GM12892 (cell line): Measurements from ENCODE around the gene PAPPA.

ENCODE experiments used
- DNase-seq: peaks from one replicate; pipeline ENCODE4 v3.0.0; 2011; ENCODE audit not compliant: insufficient read length
- FAIRE-seq: peaks from 2 replicates; lab custom pipeline; 2011; peaks lifted over from hg19 to GRCh38; lab: Jason Lieb, UNC
- POLR2A ChIP-seq: IDR thresholded peaks from 2 replicates; pipeline ENCODE4 v1.6.1; 2011; ENCODE audit warnings: low read depth, low read length, control low read depth
- POLR2AphosphoS5 ChIP-seq: IDR thresholded peaks from 2 replicates; pipeline ENCODE4 v1.6.1; 2011; ENCODE audit warnings: low read depth, low read length, control low read depth
- TAF1 ChIP-seq: IDR thresholded peaks from 2 replicates; pipeline ENCODE4 v1.6.1; 2011; ENCODE audit warnings: low read depth, mild to moderate bottlenecking, control low read depth, low read length, borderline replicate concordance

The PAPPA gene

GRCh38 chr9:116271340-116271739 is 117.7 kb downstream of the PAPPA start:
- no peak for TF ChIP-seq TAF1
- TF ChIP-seq POLR2A, result no peak
- no peak for TF ChIP-seq POLR2AphosphoS5
- DNase-seq, result no peak
- FAIRE-seq, result no peak

GRCh38 chr9:116271991-116272390 is 118.4 kb downstream of the PAPPA start:
- TF ChIP-seq POLR2AphosphoS5 (no peak), POLR2A (no peak), TAF1 (no peak)
- no peak for FAIRE-seq
- DNase-seq, result no peak

DNA sequence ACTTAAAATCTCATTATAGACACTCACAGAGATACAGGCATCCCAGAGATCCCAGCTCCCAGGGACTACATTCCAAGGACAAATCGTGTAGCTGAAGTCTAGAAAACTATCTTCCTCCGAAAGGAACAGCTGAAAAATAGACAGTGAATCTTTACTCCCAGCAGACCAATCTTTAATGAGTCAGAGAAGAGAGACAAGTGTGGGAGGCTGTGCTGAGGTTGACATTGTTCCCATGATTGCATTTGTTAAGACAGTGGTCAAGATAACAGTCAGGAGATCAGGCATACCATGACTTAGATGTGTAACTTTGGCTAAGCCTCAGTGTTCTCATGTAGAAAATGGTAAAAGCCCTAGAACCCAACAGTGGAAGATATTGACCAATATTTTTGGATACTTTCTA is 120.7 kb downstream of the PAPPA start:
- no peak for TF ChIP-seq POLR2AphosphoS5
- no peak for TF ChIP-seq TAF1
- no peak for TF ChIP-seq POLR2A
- no peak for DNase-seq
- no peak for FAIRE-seq

- no peak for FAIRE-seq
- TF ChIP-seq TAF1 (no peak), POLR2AphosphoS5 (no peak), POLR2A (no peak)
Measured at GRCh38 chr9:116275418-116276195, 122.0 kb downstream of the PAPPA start.

DNA sequence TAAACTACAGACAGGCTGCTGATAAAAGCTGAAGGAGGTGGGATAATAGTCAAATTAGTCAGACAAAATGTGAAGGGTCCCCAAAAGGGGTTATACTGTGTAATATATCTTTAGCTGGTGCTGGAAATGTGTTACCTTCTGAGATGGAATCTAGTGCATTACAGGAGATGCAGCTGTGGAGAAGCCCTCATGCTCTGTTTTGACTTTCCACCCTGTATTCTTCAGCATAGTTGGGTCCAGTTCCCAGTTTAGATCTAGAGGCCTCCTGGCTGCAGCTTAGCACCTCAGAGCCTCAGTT is 122.6 kb downstream of the PAPPA start:
- DNase-seq, result no peak
- TF ChIP-seq TAF1 (no peak), POLR2AphosphoS5 (no peak), POLR2A (no peak)
- FAIRE-seq, result no peak

More at GRCh38 chr9:116275418-116276195, 122.0 kb downstream of the PAPPA start:
- DNase-seq, result no peak

DNA sequence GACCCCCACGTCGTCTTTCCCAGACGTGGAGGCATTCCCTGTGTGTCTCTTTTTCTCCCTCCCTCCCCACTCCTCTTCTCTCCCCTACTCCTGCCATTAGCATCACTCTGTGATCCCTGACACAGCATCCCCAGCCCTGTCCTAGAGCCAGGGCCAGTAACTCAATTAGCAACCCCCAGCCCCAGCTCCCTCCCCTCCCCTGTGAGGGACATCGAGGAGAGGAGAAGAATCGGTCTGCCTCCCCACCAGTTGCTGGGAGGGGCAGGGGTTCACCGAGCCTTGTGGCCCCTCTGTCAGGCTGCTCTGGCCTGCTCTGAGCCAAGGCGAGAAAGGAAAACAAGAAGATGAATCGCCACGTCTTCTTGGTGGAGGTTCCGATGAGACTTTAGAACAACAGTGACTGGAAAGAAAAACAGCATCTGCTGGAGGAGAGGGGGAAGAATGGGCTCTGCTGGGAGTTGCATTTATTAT is 123.1 kb downstream of the PAPPA start:
- TF ChIP-seq POLR2A (no peak), TAF1 (no peak), POLR2AphosphoS5 (no peak)
- FAIRE-seq (no peak), DNase-seq (no peak)

GRCh38 chr9:116278326-116278725 is 124.7 kb downstream of the PAPPA start:
- TF ChIP-seq TAF1, result no peak
- no peak for TF ChIP-seq POLR2AphosphoS5
- TF ChIP-seq POLR2A, result no peak
- no peak for DNase-seq
- FAIRE-seq, result no peak

GRCh38 chr9:116279230-116279629 is 125.6 kb downstream of the PAPPA start:
- no peak for FAIRE-seq
- DNase-seq, result no peak
- TF ChIP-seq TAF1, result no peak

DNA sequence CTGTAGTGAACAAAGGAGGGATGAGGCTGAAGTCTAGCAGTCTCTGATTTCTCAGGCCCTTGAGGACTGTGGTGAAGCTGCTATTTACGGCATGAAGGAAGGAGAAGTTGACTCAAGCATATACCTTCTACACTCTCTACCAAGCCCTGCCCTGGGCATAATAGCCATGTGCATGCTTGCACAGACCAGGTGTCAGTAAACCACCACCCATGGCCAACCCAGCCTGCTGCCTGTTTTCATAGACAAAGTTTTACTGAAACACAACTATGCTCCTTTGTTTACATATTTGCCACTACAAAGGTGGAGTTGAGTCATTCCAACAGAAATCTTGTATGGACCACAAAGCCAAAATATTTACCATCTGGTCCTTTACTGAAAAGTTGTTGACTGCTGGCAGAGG is 126.9 kb downstream of the PAPPA start:
- TF ChIP-seq POLR2AphosphoS5, result no peak
- TF ChIP-seq TAF1, result no peak
- TF ChIP-seq POLR2A, result no peak
- DNase-seq, result no peak
- no peak for FAIRE-seq

- DNase-seq, result no peak
- TF ChIP-seq POLR2AphosphoS5, result no peak
- TF ChIP-seq POLR2A, result no peak
- TF ChIP-seq TAF1, result no peak
- FAIRE-seq, result no peak
Measured at GRCh38 chr9:116282597-116282996, 129.0 kb downstream of the PAPPA start.

- no peak for DNase-seq
- TF ChIP-seq TAF1 (no peak), POLR2A (no peak), POLR2AphosphoS5 (no peak)
- FAIRE-seq, result no peak
Measured at GRCh38 chr9:116284518-116284917, 130.9 kb downstream of the PAPPA start.

GRCh38 chr9:116285320-116285719 is 131.7 kb downstream of the PAPPA start:
- TF ChIP-seq TAF1, result no peak
- no peak for TF ChIP-seq POLR2AphosphoS5
- no peak for TF ChIP-seq POLR2A
- FAIRE-seq, result no peak
- no peak for DNase-seq
